ENCODE data around the gene ITGAD. TPM values are rescaled to one million over a fixed set of nuclear protein-coding genes. Genes with fewer than 3 reads are reported as not detected.

Gene ITGAD
- total RNA-seq, 4 donors from 2014 or later = 0.27 TPM; not detected in 3

- H3K9me3 ChIP-seq = no peaks in the 10 kb centered on the region
- H3K4me3 ChIP-seq = no peak overlapping the region
- peaks cover 43% of the 10 kb centered on the region for H3K27me3 ChIP-seq
- no peaks in the 10 kb centered on the region for H3K4me1 ChIP-seq
- TF ChIP-seq POLR2AphosphoS5 (IDR thresholded peaks at IDR 0.05) (no peak), EP300 (IDR thresholded peaks at IDR 0.05) (no peak), POLR2A (IDR thresholded peaks at IDR 0.05) (no peak)
- TF ChIP-seq, protein P1, sequence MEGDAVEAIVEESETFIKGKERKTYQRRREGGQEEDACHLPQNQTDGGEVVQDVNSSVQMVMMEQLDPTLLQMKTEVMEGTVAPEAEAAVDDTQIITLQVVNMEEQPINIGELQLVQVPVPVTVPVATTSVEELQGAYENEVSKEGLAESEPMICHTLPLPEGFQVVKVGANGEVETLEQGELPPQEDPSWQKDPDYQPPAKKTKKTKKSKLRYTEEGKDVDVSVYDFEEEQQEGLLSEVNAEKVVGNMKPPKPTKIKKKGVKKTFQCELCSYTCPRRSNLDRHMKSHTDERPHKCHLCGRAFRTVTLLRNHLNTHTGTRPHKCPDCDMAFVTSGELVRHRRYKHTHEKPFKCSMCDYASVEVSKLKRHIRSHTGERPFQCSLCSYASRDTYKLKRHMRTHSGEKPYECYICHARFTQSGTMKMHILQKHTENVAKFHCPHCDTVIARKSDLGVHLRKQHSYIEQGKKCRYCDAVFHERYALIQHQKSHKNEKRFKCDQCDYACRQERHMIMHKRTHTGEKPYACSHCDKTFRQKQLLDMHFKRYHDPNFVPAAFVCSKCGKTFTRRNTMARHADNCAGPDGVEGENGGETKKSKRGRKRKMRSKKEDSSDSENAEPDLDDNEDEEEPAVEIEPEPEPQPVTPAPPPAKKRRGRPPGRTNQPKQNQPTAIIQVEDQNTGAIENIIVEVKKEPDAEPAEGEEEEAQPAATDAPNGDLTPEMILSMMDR (IDR thresholded peaks at IDR 0.05) = no peak
- no peaks in the 10 kb centered on the region for H3K36me3 ChIP-seq
- H3K27ac ChIP-seq = peak overlapping the region in 1 of 4 donors; percentile 21
- WGBS, 2 donors (ENCODE audit: low coverage in 1 of 2) = 58 to 67% methylated on average over 5 to 6 of the region's 14 CpGs
- no peak for ATAC-seq
These were observed 37.6 kb upstream of the ITGAD start for GRCh38 chr16:31355431-31356100.

GRCh38 chr16:31356566-31357323 is 36.4 kb upstream of the ITGAD start:
- TF ChIP-seq POLR2AphosphoS5 (IDR thresholded peaks at IDR 0.05) (no peak), EP300 (IDR thresholded peaks at IDR 0.05) (no peak)
- H3K4me3 ChIP-seq = no peak overlapping the region
- H3K27ac ChIP-seq = no peak overlapping the region
- peaks cover 40% of the 10 kb centered on the region for H3K27me3 ChIP-seq
- 70% methylated on average over 7 of the region's 28 CpGs; no CpG with 5 or more reads in 1 of the 2 donors for WGBS, 2 donors (ENCODE audit: low coverage in 1 of 2)
- no peaks in the 10 kb centered on the region for H3K4me1 ChIP-seq
- no peak for ATAC-seq
- no peaks in the 10 kb centered on the region for H3K9me3 ChIP-seq
- no peaks in the 10 kb centered on the region for H3K36me3 ChIP-seq

DNA sequence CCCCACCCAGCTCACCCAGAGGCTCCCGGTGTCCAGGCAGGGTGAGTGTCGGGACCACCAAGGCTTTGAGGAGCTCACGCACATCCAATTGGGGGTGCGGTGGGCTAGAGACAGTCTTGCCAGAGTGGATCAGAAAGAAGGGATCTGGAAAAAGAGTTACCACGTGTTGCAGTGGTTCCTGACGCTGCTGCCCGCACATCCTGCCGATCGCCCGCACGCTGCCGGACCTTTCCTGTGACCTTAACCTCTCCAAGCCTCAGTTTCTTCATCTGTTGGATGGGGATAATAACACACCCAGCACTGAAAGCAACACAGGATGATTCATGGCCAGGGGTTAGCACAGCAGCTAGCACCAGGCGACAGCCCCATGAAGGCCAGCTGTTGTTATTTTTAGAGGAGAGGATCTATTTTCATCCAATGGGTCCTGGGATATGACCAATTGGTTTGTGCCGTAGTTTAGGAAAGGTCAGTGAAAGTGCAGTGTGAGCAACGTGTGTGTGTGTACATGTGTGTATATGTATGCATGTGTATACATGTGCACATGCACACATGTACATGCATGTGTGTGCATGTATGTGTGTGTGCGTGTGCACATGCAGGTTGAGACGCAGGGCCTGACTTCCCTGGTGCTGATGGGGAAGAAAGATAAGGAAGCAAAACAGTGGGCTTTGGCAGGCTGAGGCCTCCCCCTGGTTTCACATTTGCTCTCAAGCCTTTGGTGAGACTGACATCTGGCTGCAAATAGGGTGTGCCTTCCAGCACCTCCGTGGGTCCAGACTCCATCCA is 35.6 kb upstream of the ITGAD start:
- Histone ChIP-seq H3K36me3 (no peaks in the 10 kb centered on the region), H3K4me1 (no peaks in the 10 kb centered on the region), H3K27me3 (peaks cover 41% of the 10 kb centered on the region), H3K9me3 (no peaks in the 10 kb centered on the region), H3K4me3 (no peak overlapping the region), H3K27ac (no peak overlapping the region)
- ATAC-seq = no peak
- TF ChIP-seq EP300 (IDR thresholded peaks at IDR 0.05) = no peak
- TF ChIP-seq, protein P1 (IDR thresholded peaks at IDR 0.05) = no peak
- no peak for TF ChIP-seq POLR2AphosphoS5 (IDR thresholded peaks at IDR 0.05)
- TF ChIP-seq POLR2A (IDR thresholded peaks at IDR 0.05) = no peak
- WGBS, 2 donors (ENCODE audit: low coverage in 1 of 2) = 49 to 51% methylated on average over 5 to 13 of the region's 18 CpGs

- no peak overlapping the region for H3K4me3 ChIP-seq
- no peaks in the 10 kb centered on the region for H3K36me3 ChIP-seq
- no peaks in the 10 kb centered on the region for H3K4me1 ChIP-seq
- H3K27me3 ChIP-seq = peaks cover 50% of the 10 kb centered on the region
- 90% methylated on average over 7 of the region's 7 CpGs; no CpG with 5 or more reads in 1 of the 2 donors for WGBS, 2 donors (ENCODE audit: low coverage in 1 of 2)
- TF ChIP-seq EP300 (IDR thresholded peaks at IDR 0.05) (no peak), POLR2AphosphoS5 (IDR thresholded peaks at IDR 0.05) (no peak), POLR2A (IDR thresholded peaks at IDR 0.05) (no peak)
- TF ChIP-seq, protein P1 (IDR thresholded peaks at IDR 0.05) = no peak
- no peak for ATAC-seq
- no peak overlapping the region for H3K27ac ChIP-seq
- H3K9me3 ChIP-seq = no peaks in the 10 kb centered on the region
These were observed 32.9 kb upstream of the ITGAD start for GRCh38 chr16:31360251-31360650.

Measured in gastroesophageal sphincter (tissue), 4 donors.